ENCODE measurements around the gene NPHP4. TPM values are rescaled to one million over a fixed set of nuclear protein-coding genes. Genes with fewer than 3 reads are reported as not detected.
"Not testable (repeated sequence)": the region's sequence is repeated elsewhere in the genome, so short reads cannot be mapped to it uniquely, and the experiment has no call there.

Gene NPHP4
- total RNA-seq, 1 donor from 2014 or later = 12.1 TPM

- no peak for DNase-seq (ENCODE audit: extremely low read depth, low read depth, low spot score)
These were observed 129.0 kb downstream of the NPHP4 start for GRCh38 chr1:5863238-5863637.

- no peak for DNase-seq (ENCODE audit: extremely low read depth, low read depth, low spot score)
These were observed 130.1 kb downstream of the NPHP4 start for GRCh38 chr1:5861871-5862825.

GRCh38 chr1:5860277-5860676 lies 131.9 kb downstream of the NPHP4 start:
- DNase-seq (ENCODE audit: extremely low read depth, low read depth, low spot score) = no peak

- no peak for DNase-seq (ENCODE audit: extremely low read depth, low read depth, low spot score)
These were observed 132.5 kb downstream of the NPHP4 start for GRCh38 chr1:5859766-5860165.

GRCh38 chr1:5858844-5859407 lies 133.3 kb downstream of the NPHP4 start:
- DNase-seq (ENCODE audit: extremely low read depth, low read depth, low spot score) = no peak

- DNase-seq (ENCODE audit: extremely low read depth, low read depth, low spot score) = no peak
These were observed 134.0 kb downstream of the NPHP4 start for GRCh38 chr1:5858246-5858645.

- DNase-seq (ENCODE audit: extremely low read depth, low read depth, low spot score) = no peak
These were observed 134.6 kb downstream of the NPHP4 start for GRCh38 chr1:5857508-5858090.

- DNase-seq (ENCODE audit: extremely low read depth, low read depth, low spot score) = no peak
These were observed 135.2 kb downstream of the NPHP4 start for GRCh38 chr1:5857011-5857410.

GRCh38 chr1:5856246-5856815 lies 135.9 kb downstream of the NPHP4 start:
- DNase-seq (ENCODE audit: extremely low read depth, low read depth, low spot score) = no peak

- DNase-seq (ENCODE audit: extremely low read depth, low read depth, low spot score) = no peak
These were observed 136.9 kb downstream of the NPHP4 start for GRCh38 chr1:5855196-5855897.

GRCh38 chr1:5854754-5855153 lies 137.5 kb downstream of the NPHP4 start:
- DNase-seq (ENCODE audit: extremely low read depth, low read depth, low spot score) = no peak

GRCh38 chr1:5853858-5854257 lies 138.4 kb downstream of the NPHP4 start:
- not testable (repeated sequence) for DNase-seq (ENCODE audit: extremely low read depth, low read depth, low spot score)

- no peak for DNase-seq (ENCODE audit: extremely low read depth, low read depth, low spot score)
These were observed 141.7 kb downstream of the NPHP4 start for GRCh38 chr1:5850503-5850902.

- no peak for DNase-seq (ENCODE audit: extremely low read depth, low read depth, low spot score)
These were observed 142.7 kb downstream of the NPHP4 start for GRCh38 chr1:5849550-5849949.

GRCh38 chr1:5847013-5847659 lies 145.1 kb downstream of the NPHP4 start:
- no peak for DNase-seq (ENCODE audit: extremely low read depth, low read depth, low spot score)

- no peak for DNase-seq (ENCODE audit: extremely low read depth, low read depth, low spot score)
These were observed 146.8 kb downstream of the NPHP4 start for GRCh38 chr1:5845376-5845775.

- DNase-seq (ENCODE audit: extremely low read depth, low read depth, low spot score) = no peak
These were observed 147.8 kb downstream of the NPHP4 start for GRCh38 chr1:5844442-5844841.

GRCh38 chr1:5843521-5844096 lies 148.6 kb downstream of the NPHP4 start:
- no peak for DNase-seq (ENCODE audit: extremely low read depth, low read depth, low spot score)

- no peak for DNase-seq (ENCODE audit: extremely low read depth, low read depth, low spot score)
These were observed 149.5 kb downstream of the NPHP4 start for GRCh38 chr1:5842679-5843078.

- no peak for DNase-seq (ENCODE audit: extremely low read depth, low read depth, low spot score)
These were observed 151.6 kb downstream of the NPHP4 start for GRCh38 chr1:5840551-5841001.
